Measurements from ENCODE around the gene RACGAP1.

The RACGAP1 gene

GRCh38 chr12:49942921-49943624 is 82.2 kb downstream of the RACGAP1 start:
- H3K9me3 Mint-ChIP-seq = no peaks in the 10 kb centered on the region
- H3K27ac Mint-ChIP-seq = no peak overlapping the region
- H3K36me3 Mint-ChIP-seq (ENCODE audit: low read depth) = no peaks in the 10 kb centered on the region
- H3K4me3 Mint-ChIP-seq = no peak overlapping the region
- no peak for DNase-seq
- H3K4me1 Mint-ChIP-seq = peaks cover 41% of the 10 kb centered on the region
- TF ChIP-seq, protein P1, sequence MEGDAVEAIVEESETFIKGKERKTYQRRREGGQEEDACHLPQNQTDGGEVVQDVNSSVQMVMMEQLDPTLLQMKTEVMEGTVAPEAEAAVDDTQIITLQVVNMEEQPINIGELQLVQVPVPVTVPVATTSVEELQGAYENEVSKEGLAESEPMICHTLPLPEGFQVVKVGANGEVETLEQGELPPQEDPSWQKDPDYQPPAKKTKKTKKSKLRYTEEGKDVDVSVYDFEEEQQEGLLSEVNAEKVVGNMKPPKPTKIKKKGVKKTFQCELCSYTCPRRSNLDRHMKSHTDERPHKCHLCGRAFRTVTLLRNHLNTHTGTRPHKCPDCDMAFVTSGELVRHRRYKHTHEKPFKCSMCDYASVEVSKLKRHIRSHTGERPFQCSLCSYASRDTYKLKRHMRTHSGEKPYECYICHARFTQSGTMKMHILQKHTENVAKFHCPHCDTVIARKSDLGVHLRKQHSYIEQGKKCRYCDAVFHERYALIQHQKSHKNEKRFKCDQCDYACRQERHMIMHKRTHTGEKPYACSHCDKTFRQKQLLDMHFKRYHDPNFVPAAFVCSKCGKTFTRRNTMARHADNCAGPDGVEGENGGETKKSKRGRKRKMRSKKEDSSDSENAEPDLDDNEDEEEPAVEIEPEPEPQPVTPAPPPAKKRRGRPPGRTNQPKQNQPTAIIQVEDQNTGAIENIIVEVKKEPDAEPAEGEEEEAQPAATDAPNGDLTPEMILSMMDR (IDR thresholded peaks at IDR 0.05) = no peak
- peaks cover 31% of the 10 kb centered on the region for H3K27me3 Mint-ChIP-seq (ENCODE audit: low read depth, poor library complexity)

- H3K9me3 Mint-ChIP-seq = no peaks in the 10 kb centered on the region
- TF ChIP-seq, protein P1 (IDR thresholded peaks at IDR 0.05) = no peak
- no peak overlapping the region for H3K4me3 Mint-ChIP-seq
- no peak for DNase-seq
- peaks cover 41% of the 10 kb centered on the region for H3K4me1 Mint-ChIP-seq
- H3K36me3 Mint-ChIP-seq (ENCODE audit: low read depth) = no peaks in the 10 kb centered on the region
- peaks cover 26% of the 10 kb centered on the region for H3K27me3 Mint-ChIP-seq (ENCODE audit: low read depth, poor library complexity)
- no peak overlapping the region for H3K27ac Mint-ChIP-seq
These were observed 82.8 kb downstream of the RACGAP1 start for GRCh38 chr12:49942512-49942893.

GRCh38 chr12:49941556-49942511 is 83.5 kb downstream of the RACGAP1 start:
- DNase-seq = no peak
- no peak overlapping the region for H3K27ac Mint-ChIP-seq
- TF ChIP-seq, protein P1 (IDR thresholded peaks at IDR 0.05) = no peak
- no peaks in the 10 kb centered on the region for H3K36me3 Mint-ChIP-seq (ENCODE audit: low read depth)
- H3K9me3 Mint-ChIP-seq = no peaks in the 10 kb centered on the region
- no peak overlapping the region for H3K4me3 Mint-ChIP-seq
- H3K27me3 Mint-ChIP-seq (ENCODE audit: low read depth, poor library complexity) = peaks cover 22% of the 10 kb centered on the region
- H3K4me1 Mint-ChIP-seq = peaks cover 41% of the 10 kb centered on the region

DNA sequence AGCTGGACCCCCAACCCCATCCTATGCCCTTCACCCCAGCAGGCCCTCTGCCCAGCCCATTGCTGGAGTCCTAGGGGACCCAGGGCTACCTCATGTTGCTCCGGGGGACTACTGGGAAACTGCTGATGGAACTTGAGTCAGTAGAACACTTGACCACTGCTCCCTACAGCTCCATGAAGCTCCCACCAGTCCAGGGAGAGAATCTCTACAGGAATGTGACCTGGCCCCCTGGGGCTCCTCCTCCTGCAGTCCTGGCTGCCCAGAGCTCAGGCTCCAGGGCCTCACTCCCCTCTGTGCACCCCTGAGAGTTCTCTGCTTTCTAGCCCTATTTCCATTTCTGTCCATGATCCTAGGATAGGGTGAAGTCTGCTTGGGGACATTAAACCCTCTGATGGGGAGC is 85.6 kb downstream of the RACGAP1 start:
- H3K9me3 Mint-ChIP-seq = peaks cover under 1% of the 10 kb centered on the region
- TF ChIP-seq, protein P1 (IDR thresholded peaks at IDR 0.05) = no peak
- DNase-seq = no peak
- H3K27me3 Mint-ChIP-seq (ENCODE audit: low read depth, poor library complexity) = peaks cover 21% of the 10 kb centered on the region
- H3K36me3 Mint-ChIP-seq (ENCODE audit: low read depth) = no peaks in the 10 kb centered on the region
- H3K4me3 Mint-ChIP-seq = no peak overlapping the region
- no peak overlapping the region for H3K27ac Mint-ChIP-seq
- peaks cover 26% of the 10 kb centered on the region for H3K4me1 Mint-ChIP-seq

DNA sequence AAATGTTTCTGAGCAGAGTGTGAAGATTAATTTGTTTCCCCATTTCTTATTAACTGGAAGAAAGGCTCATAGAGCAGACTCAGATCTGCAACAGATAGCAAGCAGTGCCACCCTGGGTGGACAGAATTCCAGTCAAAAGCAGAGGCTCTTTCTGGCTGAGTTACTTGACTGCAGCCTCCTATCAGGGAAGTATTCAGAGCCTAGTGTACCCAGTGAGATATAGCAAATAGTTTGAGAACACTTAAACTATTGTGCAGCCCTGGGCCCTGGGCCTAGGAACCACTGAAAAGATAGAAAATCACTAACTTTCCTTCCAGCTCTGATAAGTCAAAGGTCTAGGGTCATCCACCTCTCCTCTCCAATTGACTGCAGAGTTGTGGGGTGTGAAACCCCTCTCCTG is 86.0 kb downstream of the RACGAP1 start:
- H3K9me3 Mint-ChIP-seq = peaks cover 5% of the 10 kb centered on the region
- TF ChIP-seq, protein P1 (IDR thresholded peaks at IDR 0.05) = no peak
- no peak for DNase-seq
- H3K4me1 Mint-ChIP-seq = peaks cover 30% of the 10 kb centered on the region
- H3K4me3 Mint-ChIP-seq = no peak overlapping the region
- no peaks in the 10 kb centered on the region for H3K36me3 Mint-ChIP-seq (ENCODE audit: low read depth)
- peaks cover 21% of the 10 kb centered on the region for H3K27me3 Mint-ChIP-seq (ENCODE audit: low read depth, poor library complexity)
- H3K27ac Mint-ChIP-seq = no peak overlapping the region

Measured in nephron progenitor cell (in vitro differentiated cells).